ENCODE results near the gene EYS.

- TF ChIP-seq, protein P1, sequence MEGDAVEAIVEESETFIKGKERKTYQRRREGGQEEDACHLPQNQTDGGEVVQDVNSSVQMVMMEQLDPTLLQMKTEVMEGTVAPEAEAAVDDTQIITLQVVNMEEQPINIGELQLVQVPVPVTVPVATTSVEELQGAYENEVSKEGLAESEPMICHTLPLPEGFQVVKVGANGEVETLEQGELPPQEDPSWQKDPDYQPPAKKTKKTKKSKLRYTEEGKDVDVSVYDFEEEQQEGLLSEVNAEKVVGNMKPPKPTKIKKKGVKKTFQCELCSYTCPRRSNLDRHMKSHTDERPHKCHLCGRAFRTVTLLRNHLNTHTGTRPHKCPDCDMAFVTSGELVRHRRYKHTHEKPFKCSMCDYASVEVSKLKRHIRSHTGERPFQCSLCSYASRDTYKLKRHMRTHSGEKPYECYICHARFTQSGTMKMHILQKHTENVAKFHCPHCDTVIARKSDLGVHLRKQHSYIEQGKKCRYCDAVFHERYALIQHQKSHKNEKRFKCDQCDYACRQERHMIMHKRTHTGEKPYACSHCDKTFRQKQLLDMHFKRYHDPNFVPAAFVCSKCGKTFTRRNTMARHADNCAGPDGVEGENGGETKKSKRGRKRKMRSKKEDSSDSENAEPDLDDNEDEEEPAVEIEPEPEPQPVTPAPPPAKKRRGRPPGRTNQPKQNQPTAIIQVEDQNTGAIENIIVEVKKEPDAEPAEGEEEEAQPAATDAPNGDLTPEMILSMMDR (IDR thresholded peaks at IDR 0.05), result no peak
- no peak for TF ChIP-seq POLR2AphosphoS5 (IDR thresholded peaks at IDR 0.05)
Measured at GRCh38 chr6:63671098-63671754, 2035.8 kb downstream of the EYS start.

Data from breast epithelium (tissue), 3 donors.